HFF-Myc (cell line): ENCODE results near the gene FAM177B.
A peak's percentile ranks its signal among the peaks of the same experiment; 100 is the strongest.

ENCODE experiments used
- DNase-seq: peaks from one replicate; pipeline ENCODE4 v3.0.0-alpha.2; 2011; ENCODE audit warnings: low read depth; ENCODE audit errors: extremely low read depth
- H3K4me3 ChIP-seq: replicated peaks from 2 replicates; pipeline ENCODE4 v1.5.1; 2011; ENCODE audit warnings: low read depth, mild to moderate bottlenecking, control low read depth, low read length
- CTCF ChIP-seq: IDR thresholded peaks from 2 replicates; pipeline ENCODE4 v1.5.1; 2012; ENCODE audit warnings: mild to moderate bottlenecking, low read depth, low read length, control low read depth; ENCODE audit errors: missing control alignments

The FAM177B gene

GRCh38 chr1:222791006-222791710, 54.2 kb downstream of the FAM177B start:
- DNase-seq = no peak
- no peak for TF ChIP-seq CTCF
- no peak overlapping the region for H3K4me3 ChIP-seq

GRCh38 chr1:222792744-222793143, 55.7 kb downstream of the FAM177B start:
- DNase-seq = no peak
- H3K4me3 ChIP-seq = no peak overlapping the region
- peak; percentile 42 for TF ChIP-seq CTCF

- no peak overlapping the region for H3K4me3 ChIP-seq
- DNase-seq = no peak
- peak; percentile 12 for TF ChIP-seq CTCF
These were observed 57.9 kb downstream of the FAM177B start for GRCh38 chr1:222794656-222795474.

DNA sequence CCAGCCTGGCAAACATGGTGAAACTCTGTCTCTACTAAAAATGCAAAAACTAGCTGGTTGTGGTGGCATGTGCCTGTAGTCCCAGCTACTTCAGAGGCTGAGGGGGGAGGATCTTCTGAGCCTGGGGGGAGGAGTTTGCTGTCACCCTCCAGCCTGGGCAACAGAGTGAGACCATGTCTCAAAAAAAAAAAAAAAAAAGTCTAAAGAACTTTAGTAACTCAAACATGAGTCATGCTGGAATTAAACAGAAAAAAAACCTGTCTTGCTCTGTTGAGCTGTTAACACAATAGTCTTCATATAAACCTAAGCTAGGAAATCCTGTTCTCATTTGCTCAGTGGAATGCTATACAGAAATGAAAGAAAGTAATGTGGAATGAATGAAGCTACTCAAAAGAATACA, 61.1 kb downstream of the FAM177B start:
- H3K4me3 ChIP-seq = no peak overlapping the region
- no peak for TF ChIP-seq CTCF
- no peak for DNase-seq

DNA sequence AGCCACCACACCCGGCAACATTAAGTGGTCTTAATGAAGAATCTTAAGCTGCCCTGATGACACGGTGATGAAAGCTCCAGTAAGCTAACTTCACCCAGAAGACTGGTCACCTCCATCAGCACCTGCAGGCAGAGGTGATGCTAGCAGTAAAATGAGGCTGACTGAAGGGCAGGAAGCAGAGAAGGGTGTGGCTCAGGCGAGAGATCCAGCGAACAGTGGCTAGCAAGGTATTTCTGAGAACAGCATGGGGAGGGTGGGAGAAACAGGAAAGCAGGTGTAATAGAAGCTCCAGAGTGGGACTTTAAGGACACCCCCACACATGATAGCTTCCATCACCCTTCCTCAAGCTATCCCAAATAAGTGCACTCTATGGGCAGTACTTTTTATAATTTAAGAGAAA, 62.0 kb downstream of the FAM177B start:
- DNase-seq = no peak
- H3K4me3 ChIP-seq = no peak overlapping the region

More for the DNA sequence above, 62.0 kb downstream of the FAM177B start:
- TF ChIP-seq CTCF = no peak
